PC-3 (cell line): Measurements from ENCODE around the gene MCTP2. TPM values are rescaled to one million over a fixed set of nuclear protein-coding genes. Genes with fewer than 3 reads are reported as not detected.

Experiments used
- ATAC-seq: fragments of 200-7000 bp; cut with Tn5 transposase; 2 replicates; pipeline ENCODE4 v1.9.1; 2020; ENCODE audit warnings: mild to moderate bottlenecking, moderate library complexity
- BruUV-seq: library from RNA; stranded (reverse); fragments of 400-500 nt; replicated peaks from 2 replicates; lab custom pipeline; 2021; lab: Mats Ljungman, UMichigan
- CTCF ChIA-PET: fragments of 300-600 bp; sonication (Branson Sonifier 250); formaldehyde crosslinking; loops from one replicate; lab custom pipeline; 2022; ENCODE audit warnings: antibody characterized with exemption; lab: Charles Lee
- POLR2A ChIA-PET: fragments of 300-600 bp; sonication (Branson Sonifier 250); formaldehyde crosslinking; loops from one replicate; lab custom pipeline; 2022; ENCODE audit warnings: antibody characterized with exemption; ENCODE audit not compliant: unreplicated experiment; lab: Charles Lee
- DNase-seq: peaks from one replicate; pipeline ENCODE4 v3.0.0-alpha.2; 2015
- H2AFZ ChIP-seq: fragments of 300-600 bp; sonication (generic); 2 replicates; pipeline ENCODE4 v1.6.0; 2016; ENCODE audit warnings: antibody characterized with exemption, low read length
- H3F3A ChIP-seq: fragments of 300-600 bp; sonication (generic); one replicate; pipeline ENCODE4 v1.6.0; 2017; ENCODE audit warnings: antibody characterized with exemption, low read length, control low read depth, mild to moderate bottlenecking; ENCODE audit not compliant: unreplicated experiment
- H3K27ac ChIP-seq: fragments of 300-600 bp; sonication (generic); 2 replicates; pipeline ENCODE4 v1.5.1; 2016; ENCODE audit warnings: mild to moderate bottlenecking, low read length
- H3K27me3 ChIP-seq: fragments of 300-600 bp; sonication (generic); 2 replicates; pipeline ENCODE4 v1.6.1; 2016; ENCODE audit warnings: low read length, mixed read lengths
- H3K36me3 ChIP-seq: fragments of 300-600 bp; sonication (generic); 2 replicates; pipeline ENCODE4 v1.6.1; 2016; ENCODE audit warnings: low read depth, mixed run types, low read length, mixed read lengths
- H3K4me1 ChIP-seq: fragments of 300-600 bp; sonication (generic); 2 replicates; pipeline ENCODE4 v1.5.1; 2016; ENCODE audit warnings: low read length; ENCODE audit not compliant: insufficient read depth
- H3K4me2 ChIP-seq: fragments of 300-600 bp; sonication (generic); 2 replicates; pipeline ENCODE4 v1.6.0; 2016; ENCODE audit warnings: low read length
- H3K4me3 ChIP-seq: fragments of 300-600 bp; sonication (generic); 2 replicates; pipeline ENCODE4 v1.5.1; 2016; ENCODE audit warnings: mild to moderate bottlenecking, low read length, mixed read lengths
- H3K79me2 ChIP-seq: fragments of 300-600 bp; sonication (generic); 2 replicates; pipeline ENCODE4 v1.6.1; 2017; ENCODE audit warnings: low read length, mixed read lengths
- H3K9ac ChIP-seq: fragments of 300-600 bp; sonication (generic); 2 replicates; pipeline ENCODE4 v1.6.0; 2016; ENCODE audit warnings: mild to moderate bottlenecking, low read length
- H3K9me2 ChIP-seq: fragments of 300-600 bp; sonication (generic); replicated peaks from 2 replicates; pipeline ENCODE4 v1.6.1; 2016; ENCODE audit warnings: mixed run types, low read length, mixed read lengths
- H3K9me3 ChIP-seq: fragments of 300-600 bp; sonication (generic); 2 replicates; pipeline ENCODE4 v1.6.1; 2016; ENCODE audit warnings: low read length, mixed read lengths
- H4K20me1 ChIP-seq: fragments of 300-600 bp; sonication (generic); 2 replicates; pipeline ENCODE4 v1.6.1; 2016; ENCODE audit warnings: low read length, mixed read lengths
- CTCF ChIP-seq: fragments of 300-600 bp; sonication (generic); conservative IDR thresholded peaks from 2 replicates; pipeline ENCODE4 v1.5.1; 2017; ENCODE audit warnings: antibody characterized with exemption, low read depth, mild to moderate bottlenecking, low read length
- EZH2 ChIP-seq: fragments of 300-600 bp; sonication (generic); IDR thresholded peaks from one replicate; pipeline ENCODE4 v1.6.1; 2017; ENCODE audit warnings: antibody characterized with exemption, mild to moderate bottlenecking, low read length; ENCODE audit not compliant: unreplicated experiment
- EZH2phosphoT487 ChIP-seq: fragments of 300-600 bp; sonication (generic); IDR thresholded peaks from 2 replicates; pipeline ENCODE4 v1.6.1; 2018; ENCODE audit warnings: mild to moderate bottlenecking, antibody characterized with exemption, low read length, borderline replicate concordance
- intact Hi-C: fragments of 100-400 bp; cut with micrococcal nuclease; formaldehyde crosslinking; loops from 2 replicates; pipeline ENCODE4 v1.9.0; 2023
- total RNA-seq: library from RNA; depleted of rRNA; stranded (reverse); fragments of >200 nt; gene quantifications from 2 replicates; pipeline ENCODE4 v1.2.3, GENCODE V29; 2014

The MCTP2 gene
- total RNA-seq, 1 experiment from 2014 or later = 6.2 TPM

GRCh38 chr15:94280301-94280700 lies 48.9 kb downstream of the MCTP2 start:
- POLR2A ChIA-PET = no interaction called here
- ATAC-seq (no peak), DNase-seq (no peak)
- no peak overlapping the region for H3K4me2 ChIP-seq
- intact Hi-C loops = no loop called here
- H3K36me3 ChIP-seq = no peaks in the 10 kb centered on the region
- no peaks in the 10 kb centered on the region for H3K9me3 ChIP-seq
- no peak overlapping the region for H3K27ac ChIP-seq
- H2AFZ ChIP-seq = no peak overlapping the region
- H3K27me3 ChIP-seq = no peaks in the 10 kb centered on the region
- H3K4me3 ChIP-seq = no peak overlapping the region
- H3K9me2 ChIP-seq = no peaks in the 10 kb centered on the region
- H3K4me1 ChIP-seq = no peaks in the 10 kb centered on the region
- H3K9ac ChIP-seq = no peak overlapping the region
- CTCF ChIA-PET = no interaction called here
- no peaks in the 10 kb centered on the region for H4K20me1 ChIP-seq
- BruUV-seq = no TSS peak
- no peaks in the 10 kb centered on the region for H3F3A ChIP-seq
- H3K79me2 ChIP-seq = no peaks in the 10 kb centered on the region
- no peak for TF ChIP-seq EZH2phosphoT487
- no peak for TF ChIP-seq CTCF
- no peak for TF ChIP-seq EZH2

- no peak overlapping the region for H3K4me3 ChIP-seq
- TF ChIP-seq EZH2phosphoT487 (no peak), EZH2 (no peak), CTCF (no peak)
- no peak for DNase-seq
- no peak overlapping the region for H3K4me2 ChIP-seq
- no peaks in the 10 kb centered on the region for H4K20me1 ChIP-seq
- no peaks in the 10 kb centered on the region for H3K27me3 ChIP-seq
- H3F3A ChIP-seq = no peaks in the 10 kb centered on the region
- CTCF ChIA-PET = no interaction called here
- H3K79me2 ChIP-seq = no peaks in the 10 kb centered on the region
- no peaks in the 10 kb centered on the region for H3K36me3 ChIP-seq
- no TSS peak for BruUV-seq
- POLR2A ChIA-PET = no interaction called here
- H3K9me3 ChIP-seq = no peaks in the 10 kb centered on the region
- H3K9me2 ChIP-seq = no peaks in the 10 kb centered on the region
- intact Hi-C loops = no loop called here
- no peak for ATAC-seq
- no peak overlapping the region for H3K27ac ChIP-seq
- no peak overlapping the region for H3K9ac ChIP-seq
- H2AFZ ChIP-seq = no peak overlapping the region
- no peaks in the 10 kb centered on the region for H3K4me1 ChIP-seq
Observed at GRCh38 chr15:94282269-94283250, 51.2 kb downstream of the MCTP2 start.

- intact Hi-C loops = no loop called here
- Histone ChIP-seq H3K9me3 (0 out of 2 replicates have a peak, but pooled peaks cover 6% of the 10 kb centered on the region), H3K9ac (no peak overlapping the region), H3K9me2 (no peaks in the 10 kb centered on the region), H3K36me3 (no peaks in the 10 kb centered on the region), H3K27me3 (no peaks in the 10 kb centered on the region), H2AFZ (no peak overlapping the region), H3K4me1 (no peaks in the 10 kb centered on the region), H4K20me1 (no peaks in the 10 kb centered on the region), H3K27ac (no peak overlapping the region), H3F3A (no peaks in the 10 kb centered on the region), H3K79me2 (no peaks in the 10 kb centered on the region), H3K4me3 (no peak overlapping the region), H3K4me2 (no peak overlapping the region)
- BruUV-seq = no TSS peak
- ChIA-PET POLR2A (no interaction called here), CTCF (no interaction called here)
- no peak for DNase-seq
- ATAC-seq = no peak
- TF ChIP-seq EZH2phosphoT487 = no peak
- TF ChIP-seq EZH2 = no peak
- TF ChIP-seq CTCF = no peak
Observed at GRCh38 chr15:94286583-94286982, 55.2 kb downstream of the MCTP2 start.
